ENCODE measurements around the gene DMBT1.

Gene DMBT1

DNA sequence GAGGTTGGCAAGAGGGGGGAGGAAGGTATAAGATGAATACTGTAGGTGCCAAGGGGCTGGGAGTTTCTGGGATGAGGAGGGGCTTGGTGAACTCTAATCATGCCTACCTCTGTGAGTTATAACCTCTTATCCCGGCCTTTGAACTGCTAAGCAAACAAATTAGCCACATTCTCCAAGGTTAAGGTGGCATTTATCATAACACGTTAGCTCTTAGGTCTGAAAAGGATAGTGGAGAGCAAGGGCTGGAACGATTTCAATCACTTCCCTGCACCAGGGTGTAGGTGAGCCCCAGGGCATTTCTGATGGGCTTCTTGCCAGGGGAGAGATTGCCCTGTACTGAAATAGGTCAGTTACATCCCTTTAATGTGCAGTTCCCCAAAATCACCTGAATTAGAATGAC lies 28.6 kb upstream of the DMBT1 start:
- Mint-ChIP-seq H3K4me3 (no peak overlapping the region), H3K36me3 (ENCODE audit: low read depth) (no peaks in the 10 kb centered on the region), H3K27me3 (peaks cover 23% of the 10 kb centered on the region), H3K9me3 (no peaks in the 10 kb centered on the region), H3K4me1 (ENCODE audit: low read depth) (peaks cover 4% of the 10 kb centered on the region), H3K27ac (no peak overlapping the region)
- intact Hi-C loops (cut with micrococcal nuclease), result no loop called here

DNA sequence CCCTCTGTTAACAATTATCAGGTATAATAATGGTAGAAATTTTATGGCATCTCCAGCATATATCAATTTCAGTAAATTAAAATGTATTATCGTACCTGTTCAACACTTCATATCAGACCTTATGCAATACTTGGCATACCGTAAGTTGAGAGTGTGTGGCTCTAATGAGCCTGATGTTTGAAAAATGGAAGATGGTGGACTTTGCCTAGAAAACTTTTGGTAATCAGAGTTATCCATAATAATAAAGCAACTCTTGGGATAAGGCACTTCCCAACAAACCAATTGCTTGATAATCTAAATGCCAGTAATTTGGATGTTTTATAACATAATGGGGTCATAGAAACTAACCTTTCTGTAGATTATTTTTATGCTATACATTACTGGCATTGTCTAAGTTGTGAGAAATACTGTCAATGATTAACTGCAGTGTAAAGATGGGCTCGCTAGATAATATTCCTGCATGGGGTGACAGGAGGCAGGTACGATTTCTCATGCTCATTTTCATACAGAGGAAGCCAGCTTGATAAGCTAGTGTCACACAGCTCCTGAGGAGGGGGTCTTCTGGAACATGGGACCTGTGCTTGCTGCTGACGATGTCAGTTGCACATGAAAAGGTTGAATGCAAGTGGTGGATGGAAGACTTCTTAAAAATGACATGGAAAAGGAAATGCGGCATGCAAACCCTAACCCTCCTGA lies 27.8 kb upstream of the DMBT1 start:
- intact Hi-C loops (cut with micrococcal nuclease), result no loop called here
- H3K4me1 Mint-ChIP-seq (ENCODE audit: low read depth), result peaks cover 4% of the 10 kb centered on the region
- no peak overlapping the region for H3K4me3 Mint-ChIP-seq

GRCh38 chr10:122537545-122537944 lies 23.0 kb upstream of the DMBT1 start:
- Mint-ChIP-seq H3K27me3 (peaks cover 6% of the 10 kb centered on the region), H3K9me3 (no peaks in the 10 kb centered on the region), H3K36me3 (ENCODE audit: low read depth) (no peaks in the 10 kb centered on the region), H3K27ac (no peak overlapping the region), H3K4me1 (ENCODE audit: low read depth) (no peaks in the 10 kb centered on the region), H3K4me3 (no peak overlapping the region)
- intact Hi-C loops (cut with micrococcal nuclease), result no loop called here

More for the DNA sequence above, 27.8 kb upstream of the DMBT1 start:
- H3K27ac Mint-ChIP-seq, result no peak overlapping the region
- peaks cover 23% of the 10 kb centered on the region for H3K27me3 Mint-ChIP-seq
- H3K9me3 Mint-ChIP-seq, result no peaks in the 10 kb centered on the region
- no peaks in the 10 kb centered on the region for H3K36me3 Mint-ChIP-seq (ENCODE audit: low read depth)

- peaks cover 24% of the 10 kb centered on the region for H3K4me1 Mint-ChIP-seq (ENCODE audit: low read depth)
- H3K27me3 Mint-ChIP-seq, result peaks cover 2% of the 10 kb centered on the region
- no peaks in the 10 kb centered on the region for H3K36me3 Mint-ChIP-seq (ENCODE audit: low read depth)
- no peak overlapping the region for H3K27ac Mint-ChIP-seq
- no peaks in the 10 kb centered on the region for H3K9me3 Mint-ChIP-seq
- intact Hi-C loops (cut with micrococcal nuclease), result no loop called here
- H3K4me3 Mint-ChIP-seq, result no peak overlapping the region
Observed at GRCh38 chr10:122541541-122542002, 19.0 kb upstream of the DMBT1 start.

DNA sequence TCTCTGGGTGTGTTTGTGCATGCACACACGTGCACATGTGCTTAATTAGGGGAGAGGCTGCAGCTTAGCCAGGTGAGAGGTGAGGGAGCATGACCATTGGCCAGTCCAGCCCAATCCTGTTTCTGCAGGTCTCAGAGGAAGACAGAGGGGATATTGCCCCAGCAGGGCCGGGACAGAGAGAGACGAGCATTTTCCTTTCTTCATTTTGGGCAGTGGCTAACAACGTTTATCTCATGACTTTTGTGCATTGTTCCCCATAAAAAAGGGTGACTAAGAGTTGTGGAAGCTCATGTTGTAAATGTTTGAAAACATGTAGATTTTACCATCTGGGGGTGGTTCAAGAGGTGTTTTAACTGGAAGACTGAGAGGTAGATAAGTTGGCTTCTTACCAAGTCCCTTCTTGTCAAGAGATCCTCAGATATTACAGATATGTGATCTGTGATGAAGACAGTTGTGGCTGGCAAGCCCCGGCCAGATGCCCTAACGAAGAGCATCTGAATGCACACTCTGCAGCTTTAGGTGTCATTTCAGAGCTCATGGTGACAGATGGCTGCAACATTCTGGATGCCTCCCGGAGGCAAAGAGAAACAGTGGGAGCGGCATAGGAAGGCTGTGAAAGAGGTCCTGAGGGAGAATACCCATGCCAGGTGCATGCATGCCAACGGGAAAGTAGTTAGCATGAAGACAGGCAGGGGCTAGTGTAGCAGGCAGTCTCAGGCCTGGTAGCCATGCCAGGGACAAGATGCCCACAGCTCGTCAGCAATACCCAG lies 16.7 kb upstream of the DMBT1 start:
- H3K9me3 Mint-ChIP-seq, result no peaks in the 10 kb centered on the region
- intact Hi-C loops (cut with micrococcal nuclease), result no loop called here
- no peak overlapping the region for H3K4me3 Mint-ChIP-seq
- no peaks in the 10 kb centered on the region for H3K36me3 Mint-ChIP-seq (ENCODE audit: low read depth)
- H3K27ac Mint-ChIP-seq, result no peak overlapping the region
- no peaks in the 10 kb centered on the region for H3K27me3 Mint-ChIP-seq
- peaks cover 24% of the 10 kb centered on the region for H3K4me1 Mint-ChIP-seq (ENCODE audit: low read depth)

- H3K4me3 Mint-ChIP-seq, result no peak overlapping the region
- H3K27me3 Mint-ChIP-seq, result no peaks in the 10 kb centered on the region
- peaks cover 24% of the 10 kb centered on the region for H3K4me1 Mint-ChIP-seq (ENCODE audit: low read depth)
- intact Hi-C loops (cut with micrococcal nuclease), result no loop called here
- H3K9me3 Mint-ChIP-seq, result no peaks in the 10 kb centered on the region
- no peak overlapping the region for H3K27ac Mint-ChIP-seq
- H3K36me3 Mint-ChIP-seq (ENCODE audit: low read depth), result no peaks in the 10 kb centered on the region
Observed at GRCh38 chr10:122544493-122544892, 16.1 kb upstream of the DMBT1 start.

GRCh38 chr10:122546242-122546641 lies 14.3 kb upstream of the DMBT1 start:
- no peak overlapping the region for H3K27ac Mint-ChIP-seq
- no peaks in the 10 kb centered on the region for H3K27me3 Mint-ChIP-seq
- H3K9me3 Mint-ChIP-seq, result no peaks in the 10 kb centered on the region
- peaks cover 24% of the 10 kb centered on the region for H3K4me1 Mint-ChIP-seq (ENCODE audit: low read depth)
- intact Hi-C loops (cut with micrococcal nuclease), result no loop called here
- H3K36me3 Mint-ChIP-seq (ENCODE audit: low read depth), result no peaks in the 10 kb centered on the region
- H3K4me3 Mint-ChIP-seq, result no peak overlapping the region

GRCh38 chr10:122548407-122549085 lies 12.0 kb upstream of the DMBT1 start:
- intact Hi-C loops (cut with micrococcal nuclease), result no loop called here
- H3K36me3 Mint-ChIP-seq (ENCODE audit: low read depth), result no peaks in the 10 kb centered on the region

DNA sequence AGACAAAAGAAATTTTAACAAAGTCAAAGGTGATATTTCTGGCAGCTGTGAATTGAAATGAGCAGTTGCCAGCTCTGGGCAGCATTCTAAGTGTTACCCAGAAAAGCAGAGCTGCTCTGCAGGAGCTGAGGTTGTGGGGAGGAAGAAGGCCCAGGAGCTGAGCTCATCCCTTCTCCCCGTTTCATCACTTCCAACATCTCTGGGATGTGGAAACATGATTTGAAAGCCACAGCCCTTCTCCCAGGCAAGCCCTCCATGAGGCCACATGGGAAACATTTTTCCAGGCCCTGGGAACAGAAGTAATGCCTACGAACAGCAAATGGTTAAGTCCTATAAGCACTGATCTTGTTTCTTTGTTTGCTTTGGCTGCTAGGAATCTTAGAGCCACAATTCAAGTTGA lies 10.9 kb upstream of the DMBT1 start:
- no peak overlapping the region for H3K27ac Mint-ChIP-seq
- H3K9me3 Mint-ChIP-seq, result no peaks in the 10 kb centered on the region
- intact Hi-C loops (cut with micrococcal nuclease), result no loop called here
- H3K27me3 Mint-ChIP-seq, result no peaks in the 10 kb centered on the region
- peaks cover 4% of the 10 kb centered on the region for H3K4me1 Mint-ChIP-seq (ENCODE audit: low read depth)
- no peak overlapping the region for H3K4me3 Mint-ChIP-seq
- no peaks in the 10 kb centered on the region for H3K36me3 Mint-ChIP-seq (ENCODE audit: low read depth)

More at GRCh38 chr10:122548407-122549085, 12.0 kb upstream of the DMBT1 start:
- Mint-ChIP-seq H3K27ac (no peak overlapping the region), H3K4me1 (ENCODE audit: low read depth) (peaks cover 15% of the 10 kb centered on the region), H3K27me3 (no peaks in the 10 kb centered on the region), H3K9me3 (no peaks in the 10 kb centered on the region), H3K4me3 (no peak overlapping the region)

GRCh38 chr10:122550427-122550826 lies 10.1 kb upstream of the DMBT1 start:
- intact Hi-C loops (cut with micrococcal nuclease), result no loop called here
- Mint-ChIP-seq H3K4me1 (ENCODE audit: low read depth) (no peaks in the 10 kb centered on the region), H3K4me3 (no peak overlapping the region), H3K27ac (no peak overlapping the region), H3K36me3 (ENCODE audit: low read depth) (no peaks in the 10 kb centered on the region), H3K27me3 (peaks cover 3% of the 10 kb centered on the region), H3K9me3 (no peaks in the 10 kb centered on the region)

DNA sequence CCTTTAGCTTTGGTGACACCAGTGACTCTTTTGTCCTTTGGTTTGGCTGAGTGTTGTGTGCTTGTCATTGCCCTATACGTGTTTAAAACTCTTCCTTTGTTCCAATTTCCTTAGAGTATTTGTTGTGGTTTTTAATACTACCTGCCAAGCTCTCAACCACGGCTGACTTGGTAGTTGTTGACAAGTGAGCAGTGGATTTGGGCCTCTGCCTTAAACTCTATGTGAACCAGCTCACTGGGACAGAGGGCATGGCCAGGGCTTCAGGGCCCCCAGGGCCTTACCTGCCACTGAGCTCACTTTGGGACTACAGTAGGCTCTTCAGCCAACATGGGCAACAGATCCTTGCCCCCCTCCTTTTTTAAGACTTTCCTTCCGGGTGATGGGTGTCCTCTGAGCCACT lies 9.6 kb upstream of the DMBT1 start:
- no peaks in the 10 kb centered on the region for H3K4me1 Mint-ChIP-seq (ENCODE audit: low read depth)
- H3K9me3 Mint-ChIP-seq, result no peaks in the 10 kb centered on the region
- H3K36me3 Mint-ChIP-seq (ENCODE audit: low read depth), result no peaks in the 10 kb centered on the region
- peaks cover 6% of the 10 kb centered on the region for H3K27me3 Mint-ChIP-seq
- intact Hi-C loops (cut with micrococcal nuclease), result no loop called here
- no peak overlapping the region for H3K27ac Mint-ChIP-seq
- H3K4me3 Mint-ChIP-seq, result no peak overlapping the region

GRCh38 chr10:122551450-122551849 lies 9.1 kb upstream of the DMBT1 start:
- peaks cover 10% of the 10 kb centered on the region for H3K27me3 Mint-ChIP-seq
- intact Hi-C loops (cut with micrococcal nuclease), result no loop called here
- H3K4me1 Mint-ChIP-seq (ENCODE audit: low read depth), result no peaks in the 10 kb centered on the region
- H3K27ac Mint-ChIP-seq, result no peak overlapping the region
- no peaks in the 10 kb centered on the region for H3K36me3 Mint-ChIP-seq (ENCODE audit: low read depth)
- H3K4me3 Mint-ChIP-seq, result no peak overlapping the region
- H3K9me3 Mint-ChIP-seq, result no peaks in the 10 kb centered on the region

- Mint-ChIP-seq H3K9me3 (no peaks in the 10 kb centered on the region), H3K4me3 (no peak overlapping the region), H3K27me3 (peaks cover 26% of the 10 kb centered on the region), H3K36me3 (ENCODE audit: low read depth) (no peaks in the 10 kb centered on the region), H3K4me1 (ENCODE audit: low read depth) (no peaks in the 10 kb centered on the region), H3K27ac (no peak overlapping the region)
- intact Hi-C loops (cut with micrococcal nuclease), result no loop called here
Observed at GRCh38 chr10:122553341-122553740, 7.2 kb upstream of the DMBT1 start.

All from dendritic cell treated with granulocyte-macrophage colony-stimulating factor and Interleukin-4, amounts not matched to agents 40 ng/mL and 50 ng/mL, for 4 days (primary cell).